Prostate gland (tissue), 2 donors: Measurements from ENCODE around the gene ARMCX6.

Source experiments
- POLR2AphosphoS5 ChIP-seq: sonication (generic); formaldehyde crosslinking; IDR thresholded peaks from one replicate; pipeline ENCODE4 v1.6.1; 2017; ENCODE audit warnings: antibody characterized with exemption
- TF ChIP-seq, protein P1 (sequence below), 4 experiments: fragments of 200-600 bp in 2 of 4; fragments of 450-650 bp in 2 of 4; sonication (generic) in 2 of 4; IDR thresholded peaks; 1 replicate in 3 of 4; 2 replicates in 1 of 4; pipeline ENCODE4 v1.5.1; 2016 to 2019; ENCODE audit warnings: antibody characterized with exemption in 4 of 4, mild to moderate bottlenecking in 2 of 4, moderate library complexity in 2 of 4

DNA sequence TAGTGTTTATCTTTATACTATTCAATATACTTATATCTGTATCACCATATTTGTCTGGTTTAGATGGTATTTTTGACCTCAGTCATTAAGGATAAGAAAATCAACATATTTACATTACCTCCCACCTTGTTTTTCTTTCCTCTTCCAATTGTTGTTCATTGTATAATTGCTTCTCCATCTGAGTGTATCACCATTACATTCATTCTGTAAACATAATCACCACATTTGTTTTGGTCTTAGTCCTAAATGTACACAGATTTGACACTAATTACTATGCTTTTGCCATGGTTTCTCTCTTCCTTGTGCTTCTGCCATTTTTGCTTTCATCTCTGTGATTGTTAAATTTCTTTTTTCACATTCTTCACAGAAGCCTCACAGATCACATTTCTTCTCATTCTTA lies 12.7 kb downstream of the ARMCX6 start:
- TF ChIP-seq, protein P1, sequence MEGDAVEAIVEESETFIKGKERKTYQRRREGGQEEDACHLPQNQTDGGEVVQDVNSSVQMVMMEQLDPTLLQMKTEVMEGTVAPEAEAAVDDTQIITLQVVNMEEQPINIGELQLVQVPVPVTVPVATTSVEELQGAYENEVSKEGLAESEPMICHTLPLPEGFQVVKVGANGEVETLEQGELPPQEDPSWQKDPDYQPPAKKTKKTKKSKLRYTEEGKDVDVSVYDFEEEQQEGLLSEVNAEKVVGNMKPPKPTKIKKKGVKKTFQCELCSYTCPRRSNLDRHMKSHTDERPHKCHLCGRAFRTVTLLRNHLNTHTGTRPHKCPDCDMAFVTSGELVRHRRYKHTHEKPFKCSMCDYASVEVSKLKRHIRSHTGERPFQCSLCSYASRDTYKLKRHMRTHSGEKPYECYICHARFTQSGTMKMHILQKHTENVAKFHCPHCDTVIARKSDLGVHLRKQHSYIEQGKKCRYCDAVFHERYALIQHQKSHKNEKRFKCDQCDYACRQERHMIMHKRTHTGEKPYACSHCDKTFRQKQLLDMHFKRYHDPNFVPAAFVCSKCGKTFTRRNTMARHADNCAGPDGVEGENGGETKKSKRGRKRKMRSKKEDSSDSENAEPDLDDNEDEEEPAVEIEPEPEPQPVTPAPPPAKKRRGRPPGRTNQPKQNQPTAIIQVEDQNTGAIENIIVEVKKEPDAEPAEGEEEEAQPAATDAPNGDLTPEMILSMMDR (IDR thresholded peaks at IDR 0.05) = no peak
- TF ChIP-seq POLR2AphosphoS5 = no peak
